NCI-H1436 treated with DMSO at 0.1 percent for 48 hours (cell line): Measurements from ENCODE around the gene HOOK2.
"Not testable (repeated sequence)": the region's sequence is repeated elsewhere in the genome, so short reads cannot be mapped to it uniquely, and the experiment has no call there.

Experiments
- DNase-seq: peaks from one replicate; lab custom pipeline; 2025; lab: John Stamatoyannopoulos, UW

HOOK2 gene

DNA sequence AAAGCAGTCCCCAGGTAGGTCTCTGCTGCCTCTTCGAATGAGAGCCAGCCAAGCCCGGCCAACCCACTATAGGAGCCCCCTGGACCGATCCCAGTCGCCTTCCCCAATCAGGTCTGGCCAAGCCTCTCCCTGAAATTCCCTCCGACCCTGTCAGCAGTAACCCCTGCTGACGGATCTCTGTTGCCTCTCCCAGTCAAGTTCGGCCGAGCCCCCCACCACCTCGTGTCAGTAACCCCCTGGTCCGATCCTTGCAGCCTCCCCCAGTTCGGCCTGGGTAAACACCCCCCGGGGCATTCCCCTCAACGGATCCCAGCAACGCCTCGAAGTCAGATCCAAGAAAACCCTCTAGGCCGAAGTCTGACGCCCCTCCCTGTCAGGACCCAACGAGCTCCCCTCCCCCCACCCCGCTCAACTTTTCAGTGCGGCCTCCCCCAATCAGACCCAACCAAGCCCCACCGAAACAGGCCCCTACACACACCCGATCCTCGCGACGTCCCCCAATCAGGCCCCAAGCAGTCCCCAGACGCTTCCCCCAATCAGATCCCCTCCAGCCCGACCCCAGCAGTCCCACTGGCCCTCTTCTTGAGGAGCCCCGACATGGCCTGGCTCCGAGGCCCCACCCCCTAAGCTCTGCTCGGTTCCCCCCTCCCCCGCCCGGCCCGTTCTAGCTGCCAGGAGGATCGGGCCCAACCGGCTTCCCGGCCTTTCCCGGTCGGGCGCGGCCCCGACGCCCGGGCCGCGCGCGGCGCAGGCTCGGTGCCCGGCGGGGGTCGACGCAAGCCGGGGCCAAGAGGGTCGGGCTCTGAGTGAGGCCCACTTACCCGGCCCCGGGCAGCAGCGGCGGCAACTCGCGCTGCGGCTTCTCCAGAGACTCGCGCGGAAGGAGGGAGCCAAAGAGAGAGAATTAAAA, 53.4 kb downstream of the HOOK2 start:
- DNase-seq = no peak

DNA sequence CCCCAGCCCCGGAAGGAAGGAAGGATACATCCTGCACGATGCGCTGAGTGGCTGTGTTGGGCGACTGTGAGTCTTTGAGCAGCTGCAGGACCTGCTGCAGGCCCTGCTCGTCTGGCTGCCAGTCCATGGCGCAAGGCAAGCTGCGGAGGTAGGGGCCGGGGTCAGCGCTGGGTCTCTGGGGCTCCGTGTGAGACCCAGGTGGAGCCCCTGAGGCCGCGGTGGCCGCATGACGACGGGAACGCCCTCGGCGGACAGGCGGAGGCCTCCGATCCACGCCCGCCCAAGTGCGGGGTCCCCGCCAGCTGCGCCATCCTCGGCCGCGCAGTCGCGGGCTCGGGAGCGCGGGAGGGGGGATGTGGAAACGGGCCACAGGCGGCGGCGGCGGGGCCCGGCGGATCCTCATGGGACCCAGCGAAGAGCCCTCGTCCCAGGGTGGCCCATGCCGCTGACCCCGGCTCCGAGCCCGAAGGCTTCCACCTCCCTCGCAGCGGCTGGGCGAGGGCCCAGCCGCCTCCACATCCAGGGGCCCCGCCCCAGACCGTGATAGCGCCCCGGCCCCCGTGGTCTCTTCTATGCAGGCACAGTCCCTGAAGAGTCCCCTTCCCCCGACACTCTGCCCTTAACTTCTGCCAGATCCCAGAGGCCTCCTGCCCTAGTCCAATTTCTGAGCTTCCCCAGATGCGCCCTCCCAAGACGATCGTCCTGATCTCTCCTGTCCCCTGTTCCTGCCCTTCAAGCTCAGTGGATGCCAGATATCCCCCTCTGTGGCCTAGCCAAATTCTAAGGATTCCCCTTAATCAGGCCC, 54.3 kb downstream of the HOOK2 start:
- DNase-seq = no peak

- DNase-seq = no peak
These were observed 55.1 kb downstream of the HOOK2 start for GRCh38 chr19:12720296-12720695.

DNA sequence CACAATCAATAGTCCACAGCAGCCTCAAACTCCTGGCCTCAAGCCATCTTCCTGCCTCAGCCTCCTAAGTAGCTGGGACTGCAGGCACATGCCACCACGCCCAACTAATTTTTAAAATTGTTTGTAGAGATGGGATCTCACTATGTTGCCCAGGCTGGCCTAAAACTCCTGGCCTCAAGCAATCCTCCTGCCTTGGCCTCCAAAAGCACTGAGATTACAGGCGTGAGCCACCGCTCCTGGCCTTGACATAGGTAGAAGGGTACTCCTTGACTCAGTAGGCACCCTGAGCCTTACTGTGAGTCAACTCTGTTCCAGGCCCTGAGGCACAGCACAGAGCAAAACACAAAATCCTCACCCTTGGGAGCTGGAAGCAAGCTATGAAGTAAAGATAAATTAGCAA, 59.4 kb downstream of the HOOK2 start:
- DNase-seq = no peak

GRCh38 chr19:12715102-12715501, 60.2 kb downstream of the HOOK2 start:
- no peak for DNase-seq

GRCh38 chr19:12713304-12713703, 62.0 kb downstream of the HOOK2 start:
- DNase-seq = not testable (repeated sequence)
